Measurements from ENCODE around the gene BMPER. TPM values are rescaled to one million over a fixed set of nuclear protein-coding genes. Genes with fewer than 3 reads are reported as not detected.

Gene BMPER
- polyA plus RNA-seq, 1 donor from 2014 or later = 2.1 TPM

- Histone ChIP-seq H3K9me3 (ENCODE audit: low read length) (no peaks in the 10 kb centered on the region), H3K27me3 (ENCODE audit: insufficient read depth, low read depth, low read length) (no peaks in the 10 kb centered on the region), H3K27ac (ENCODE audit: low read length) (no peak overlapping the region), H3K79me2 (replicated peaks; ENCODE audit: insufficient read depth, low read length) (no peaks in the 10 kb centered on the region), H3K4me3 (ENCODE audit: low read length) (no peak overlapping the region), H2AFZ (ENCODE audit: low read depth, low read length) (no peak overlapping the region), H3K4me2 (ENCODE audit: low read length) (no peak overlapping the region), H3K9ac (ENCODE audit: low read length) (no peak overlapping the region), H3K9me2 (ENCODE audit: insufficient read depth, low read length) (no peaks in the 10 kb centered on the region), H3K36me3 (ENCODE audit: insufficient read depth, low read length) (no peaks in the 10 kb centered on the region), H4K20me1 (ENCODE audit: insufficient read depth) (no peaks in the 10 kb centered on the region), H3F3A (ENCODE audit: insufficient read depth, low read length, poor library complexity, severe bottlenecking) (no peaks in the 10 kb centered on the region)
- TF ChIP-seq SMC3 (conservative IDR thresholded peaks at IDR 0.05; ENCODE audit: poor library complexity) = no peak
- no peak for TF ChIP-seq CTCF (IDR thresholded peaks at IDR 0.05; ENCODE audit: poor library complexity, severe bottlenecking)
- TF ChIP-seq RAD21 (conservative IDR thresholded peaks at IDR 0.05) = no peak
- no peak for TF ChIP-seq TAF1 (IDR thresholded peaks at IDR 0.05; ENCODE audit: low read depth)
- no peak for TF ChIP-seq REST (IDR thresholded peaks at IDR 0.05; ENCODE audit: borderline replicate concordance)
These were observed 33.8 kb downstream of the BMPER start for GRCh38 chr7:33939121-33939520.

- no peak for TF ChIP-seq TAF1 (IDR thresholded peaks at IDR 0.05; ENCODE audit: low read depth)
- TF ChIP-seq POLR2AphosphoS5 (IDR thresholded peaks at IDR 0.05) = no peak
- TF ChIP-seq EP300 (conservative IDR thresholded peaks at IDR 0.05; ENCODE audit: poor library complexity, severe bottlenecking) = no peak
These were observed 35.2 kb downstream of the BMPER start for GRCh38 chr7:33940503-33940902.

GRCh38 chr7:33941418-33941817 lies 36.1 kb downstream of the BMPER start:
- Histone ChIP-seq H3K9ac (ENCODE audit: low read length) (no peak overlapping the region), H3K27ac (ENCODE audit: low read length) (no peak overlapping the region), H3K9me3 (ENCODE audit: low read length) (no peaks in the 10 kb centered on the region), H3K79me2 (replicated peaks; ENCODE audit: insufficient read depth, low read length) (no peaks in the 10 kb centered on the region), H2AFZ (ENCODE audit: low read depth, low read length) (no peak overlapping the region), H3K4me2 (ENCODE audit: low read length) (no peak overlapping the region), H3F3A (ENCODE audit: insufficient read depth, low read length, poor library complexity, severe bottlenecking) (no peaks in the 10 kb centered on the region), H3K27me3 (ENCODE audit: insufficient read depth, low read depth, low read length) (no peaks in the 10 kb centered on the region), H3K9me2 (ENCODE audit: insufficient read depth, low read length) (no peaks in the 10 kb centered on the region), H4K20me1 (ENCODE audit: insufficient read depth) (no peaks in the 10 kb centered on the region), H3K36me3 (ENCODE audit: insufficient read depth, low read length) (no peaks in the 10 kb centered on the region), H3K4me3 (ENCODE audit: low read length) (no peak overlapping the region)
- no peak for TF ChIP-seq POLR2AphosphoS5 (IDR thresholded peaks at IDR 0.05)
- no peak for TF ChIP-seq CTCF (IDR thresholded peaks at IDR 0.05; ENCODE audit: poor library complexity, severe bottlenecking)
- TF ChIP-seq RAD21 (conservative IDR thresholded peaks at IDR 0.05) = no peak
- no peak for TF ChIP-seq SMC3 (conservative IDR thresholded peaks at IDR 0.05; ENCODE audit: poor library complexity)
- TF ChIP-seq TAF1 (IDR thresholded peaks at IDR 0.05; ENCODE audit: low read depth) = no peak
- TF ChIP-seq EZH2 (IDR thresholded peaks at IDR 0.05; ENCODE audit: borderline replicate concordance, insufficient read depth, low read length, poor library complexity, severe bottlenecking) = no peak
- no peak for TF ChIP-seq EP300 (conservative IDR thresholded peaks at IDR 0.05; ENCODE audit: poor library complexity, severe bottlenecking)
- no peak for TF ChIP-seq REST (IDR thresholded peaks at IDR 0.05; ENCODE audit: borderline replicate concordance)
- TF ChIP-seq MXI1 (conservative IDR thresholded peaks at IDR 0.05; ENCODE audit: poor library complexity, severe bottlenecking) = no peak

More at GRCh38 chr7:33940503-33940902, 35.2 kb downstream of the BMPER start:
- no peaks in the 10 kb centered on the region for H3K79me2 ChIP-seq (replicated peaks; ENCODE audit: insufficient read depth, low read length)
- no peaks in the 10 kb centered on the region for H3K9me2 ChIP-seq (ENCODE audit: insufficient read depth, low read length)
- no peak overlapping the region for H3K4me3 ChIP-seq (ENCODE audit: low read length)
- H4K20me1 ChIP-seq (ENCODE audit: insufficient read depth) = no peaks in the 10 kb centered on the region
- no peak overlapping the region for H2AFZ ChIP-seq (ENCODE audit: low read depth, low read length)
- no peaks in the 10 kb centered on the region for H3K36me3 ChIP-seq (ENCODE audit: insufficient read depth, low read length)
- no peak overlapping the region for H3K27ac ChIP-seq (ENCODE audit: low read length)
- no peaks in the 10 kb centered on the region for H3F3A ChIP-seq (ENCODE audit: insufficient read depth, low read length, poor library complexity, severe bottlenecking)
- no peak overlapping the region for H3K4me2 ChIP-seq (ENCODE audit: low read length)
- no peaks in the 10 kb centered on the region for H3K9me3 ChIP-seq (ENCODE audit: low read length)
- no peak overlapping the region for H3K9ac ChIP-seq (ENCODE audit: low read length)
- no peaks in the 10 kb centered on the region for H3K27me3 ChIP-seq (ENCODE audit: insufficient read depth, low read depth, low read length)

All from neural cell (in vitro differentiated cells).